SJCRH30 (cell line): ENCODE measurements around the gene PTPN13. TPM values are rescaled to one million over a fixed set of nuclear protein-coding genes. Genes with fewer than 3 reads are reported as not detected.
A peak's percentile ranks its signal among the peaks of the same experiment; 100 is the strongest.

Source experiments
- DNase-seq, 2 experiments: peaks; one replicate each; pipeline ENCODE4 v3.0.0-alpha.2; 2015 to 2020
- H3K27ac ChIP-seq: fragments of 250-450 bp; sonication (Bioruptor Pico); 2 replicates; pipeline ENCODE4 v1.5.1; 2020; ENCODE audit warnings: mild to moderate bottlenecking, moderate library complexity
- H3K27me3 ChIP-seq: fragments of 250-450 bp; sonication (Bioruptor Pico); 2 replicates; pipeline ENCODE4 v1.5.1; 2020; ENCODE audit warnings: mild to moderate bottlenecking, moderate library complexity
- H3K36me3 ChIP-seq: fragments of 250-450 bp; sonication (Bioruptor Pico); 2 replicates; pipeline ENCODE4 v1.5.1; 2020; ENCODE audit warnings: mild to moderate bottlenecking, moderate library complexity
- H3K4me1 ChIP-seq: fragments of 250-450 bp; sonication (Bioruptor Pico); 2 replicates; pipeline ENCODE4 v1.5.1; 2020; ENCODE audit warnings: mild to moderate bottlenecking, moderate library complexity
- H3K4me3 ChIP-seq: fragments of 250-450 bp; sonication (Bioruptor Pico); 2 replicates; pipeline ENCODE4 v1.5.1; 2020; ENCODE audit warnings: mild to moderate bottlenecking, moderate library complexity
- H3K9me3 ChIP-seq: fragments of 250-450 bp; sonication (Bioruptor Pico); replicated peaks from 2 replicates; pipeline ENCODE4 v1.5.1; 2020; ENCODE audit warnings: mild to moderate bottlenecking, moderate library complexity
- total RNA-seq: library from RNA; depleted of rRNA; stranded (reverse); fragments of >200 nt; shearing (Covaris generic); gene quantifications from 2 replicates; pipeline ENCODE4 v1.2.3, GENCODE V29; 2014

The PTPN13 gene
- total RNA-seq, 1 experiment from 2014 or later, result 20.0 TPM

GRCh38 chr4:86821151-86821550 is 227.0 kb downstream of the PTPN13 start:
- H3K4me3 ChIP-seq, result no peak overlapping the region
- no peaks in the 10 kb centered on the region for H3K27me3 ChIP-seq
- H3K27ac ChIP-seq, result no peak overlapping the region
- H3K9me3 ChIP-seq, result no peaks in the 10 kb centered on the region
- H3K4me1 ChIP-seq, result no peaks in the 10 kb centered on the region
- no peaks in the 10 kb centered on the region for H3K36me3 ChIP-seq
- no peak for DNase-seq

GRCh38 chr4:86822136-86822535 is 228.0 kb downstream of the PTPN13 start:
- Histone ChIP-seq H3K27ac (no peak overlapping the region), H3K9me3 (no peaks in the 10 kb centered on the region), H3K4me3 (no peak overlapping the region), H3K36me3 (no peaks in the 10 kb centered on the region), H3K27me3 (no peaks in the 10 kb centered on the region), H3K4me1 (no peaks in the 10 kb centered on the region)
- DNase-seq, result no peak

GRCh38 chr4:86825511-86825910 is 231.4 kb downstream of the PTPN13 start:
- Histone ChIP-seq H3K4me1 (peaks cover 2% of the 10 kb centered on the region), H3K9me3 (no peaks in the 10 kb centered on the region), H3K4me3 (no peak overlapping the region), H3K27ac (no peak overlapping the region), H3K27me3 (no peaks in the 10 kb centered on the region), H3K36me3 (no peaks in the 10 kb centered on the region)
- no peak for DNase-seq

DNA sequence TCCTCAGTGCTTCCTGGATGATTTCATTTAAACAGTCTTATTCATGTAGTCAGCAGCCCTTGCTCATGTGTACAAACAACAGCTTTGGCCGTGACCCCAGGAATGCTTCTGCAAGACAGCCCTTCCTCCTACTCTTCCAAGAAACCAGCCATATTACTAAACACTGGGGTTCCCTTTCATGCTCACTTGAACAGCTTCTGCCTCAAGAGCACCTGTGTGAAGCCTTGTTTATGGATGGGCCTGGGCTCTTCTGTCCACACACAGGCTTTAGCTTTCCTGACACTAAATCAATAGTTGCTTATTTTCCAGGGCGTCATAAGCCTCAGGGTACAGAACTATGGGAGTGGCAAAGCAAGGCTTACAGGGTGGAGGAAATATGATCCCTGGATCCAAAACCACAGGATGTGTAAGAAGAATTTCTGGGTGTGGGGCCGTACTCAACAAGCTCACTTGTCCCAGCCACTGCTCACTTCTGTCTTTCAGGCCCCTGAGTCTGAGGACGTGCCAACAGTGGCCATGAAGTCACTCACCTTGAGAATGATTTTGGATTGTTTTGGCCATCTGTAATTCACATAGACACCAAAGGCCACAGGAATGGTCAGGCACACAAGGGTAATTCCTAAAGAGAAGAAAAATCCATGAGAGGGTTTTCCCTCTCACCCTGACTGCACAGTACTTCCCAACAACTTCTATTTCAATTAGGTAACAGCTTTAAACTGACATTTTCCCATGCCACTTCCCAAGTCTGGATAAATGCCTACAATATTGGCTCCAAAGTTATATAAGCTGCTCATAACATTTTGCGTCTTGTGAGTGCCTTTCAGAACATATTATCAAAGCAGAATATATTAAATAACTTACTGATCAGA is 237.4 kb downstream of the PTPN13 start:
- Histone ChIP-seq H3K27ac (no peak overlapping the region), H3K27me3 (no peaks in the 10 kb centered on the region), H3K9me3 (no peaks in the 10 kb centered on the region), H3K4me3 (no peak overlapping the region), H3K4me1 (peaks cover 18% of the 10 kb centered on the region), H3K36me3 (no peaks in the 10 kb centered on the region)
- DNase-seq, result peak; percentile 73 to 89

- H3K27ac ChIP-seq, result no peak overlapping the region
- peaks cover 18% of the 10 kb centered on the region for H3K4me1 ChIP-seq
- no peaks in the 10 kb centered on the region for H3K9me3 ChIP-seq
- no peaks in the 10 kb centered on the region for H3K27me3 ChIP-seq
- H3K4me3 ChIP-seq, result no peak overlapping the region
- H3K36me3 ChIP-seq, result no peaks in the 10 kb centered on the region
- DNase-seq, result no peak
These were observed 239.5 kb downstream of the PTPN13 start for GRCh38 chr4:86833615-86834014.

- Histone ChIP-seq H3K4me3 (no peak overlapping the region), H3K27me3 (no peaks in the 10 kb centered on the region), H3K27ac (no peak overlapping the region), H3K4me1 (peaks cover 18% of the 10 kb centered on the region), H3K9me3 (no peaks in the 10 kb centered on the region), H3K36me3 (no peaks in the 10 kb centered on the region)
- DNase-seq, result peak in 1 of 2 experiments; percentile 24
These were observed 240.8 kb downstream of the PTPN13 start for GRCh38 chr4:86834901-86835300.

- H3K4me3 ChIP-seq, result no peak overlapping the region
- no peaks in the 10 kb centered on the region for H3K27me3 ChIP-seq
- H3K27ac ChIP-seq, result no peak overlapping the region
- peaks cover 14% of the 10 kb centered on the region for H3K4me1 ChIP-seq
- DNase-seq, result no peak
- H3K9me3 ChIP-seq, result no peaks in the 10 kb centered on the region
- H3K36me3 ChIP-seq, result no peaks in the 10 kb centered on the region
These were observed 241.6 kb downstream of the PTPN13 start for GRCh38 chr4:86835677-86836076.

GRCh38 chr4:86837691-86838503 is 243.8 kb downstream of the PTPN13 start:
- Histone ChIP-seq H3K27me3 (no peaks in the 10 kb centered on the region), H3K4me3 (no peak overlapping the region), H3K36me3 (no peaks in the 10 kb centered on the region), H3K4me1 (no peaks in the 10 kb centered on the region), H3K27ac (no peak overlapping the region), H3K9me3 (no peaks in the 10 kb centered on the region)
- DNase-seq, result no peak

DNA sequence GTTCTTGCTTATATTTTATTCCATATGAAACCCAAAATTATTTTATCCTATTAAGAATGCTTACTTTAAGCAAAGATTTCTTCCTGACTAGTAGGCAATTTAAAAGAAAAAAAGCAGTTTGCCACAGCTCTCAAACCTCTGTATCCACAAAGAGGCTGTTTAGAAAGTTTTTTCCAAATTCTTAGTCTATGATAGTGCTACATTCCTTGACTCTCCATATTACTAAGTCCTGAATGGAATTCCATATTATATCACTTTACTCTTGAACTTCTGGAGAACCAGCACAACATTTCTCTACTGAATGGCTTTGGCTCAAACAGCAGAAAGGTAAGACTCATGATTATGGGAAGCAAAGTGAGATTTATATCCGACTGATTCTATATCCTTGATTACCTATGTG is 246.7 kb downstream of the PTPN13 start:
- no peak for DNase-seq
- no peak overlapping the region for H3K4me3 ChIP-seq
- no peaks in the 10 kb centered on the region for H3K9me3 ChIP-seq
- no peaks in the 10 kb centered on the region for H3K27me3 ChIP-seq
- no peaks in the 10 kb centered on the region for H3K4me1 ChIP-seq
- H3K27ac ChIP-seq, result no peak overlapping the region
- no peaks in the 10 kb centered on the region for H3K36me3 ChIP-seq

GRCh38 chr4:86841309-86841708 is 247.2 kb downstream of the PTPN13 start:
- H3K9me3 ChIP-seq, result no peaks in the 10 kb centered on the region
- DNase-seq, result no peak
- H3K27ac ChIP-seq, result no peak overlapping the region
- no peak overlapping the region for H3K4me3 ChIP-seq
- no peaks in the 10 kb centered on the region for H3K36me3 ChIP-seq
- H3K4me1 ChIP-seq, result no peaks in the 10 kb centered on the region
- no peaks in the 10 kb centered on the region for H3K27me3 ChIP-seq

DNA sequence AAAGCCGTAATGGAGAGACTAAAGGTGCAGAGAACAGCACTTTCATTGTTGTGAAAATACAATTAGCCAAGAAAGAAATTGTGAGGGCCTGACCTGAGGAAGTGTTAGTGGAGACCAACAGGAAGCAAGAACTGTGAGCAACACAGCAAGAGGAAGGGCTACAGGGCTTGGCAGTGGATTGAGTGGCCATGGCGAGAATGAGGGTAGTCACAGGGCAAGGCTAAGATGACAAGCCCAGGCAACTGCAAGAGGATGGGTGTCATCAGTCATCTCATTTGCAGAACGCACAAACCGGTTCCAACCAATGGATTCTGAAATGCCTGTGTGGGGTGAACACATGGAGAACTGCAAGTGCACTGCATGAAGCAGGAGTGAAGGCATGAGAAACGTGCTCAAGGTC is 251.5 kb downstream of the PTPN13 start:
- no peaks in the 10 kb centered on the region for H3K9me3 ChIP-seq
- H3K27me3 ChIP-seq, result no peaks in the 10 kb centered on the region
- no peaks in the 10 kb centered on the region for H3K4me1 ChIP-seq
- no peak for DNase-seq
- H3K36me3 ChIP-seq, result no peaks in the 10 kb centered on the region
- H3K27ac ChIP-seq, result no peak overlapping the region
- no peak overlapping the region for H3K4me3 ChIP-seq

DNA sequence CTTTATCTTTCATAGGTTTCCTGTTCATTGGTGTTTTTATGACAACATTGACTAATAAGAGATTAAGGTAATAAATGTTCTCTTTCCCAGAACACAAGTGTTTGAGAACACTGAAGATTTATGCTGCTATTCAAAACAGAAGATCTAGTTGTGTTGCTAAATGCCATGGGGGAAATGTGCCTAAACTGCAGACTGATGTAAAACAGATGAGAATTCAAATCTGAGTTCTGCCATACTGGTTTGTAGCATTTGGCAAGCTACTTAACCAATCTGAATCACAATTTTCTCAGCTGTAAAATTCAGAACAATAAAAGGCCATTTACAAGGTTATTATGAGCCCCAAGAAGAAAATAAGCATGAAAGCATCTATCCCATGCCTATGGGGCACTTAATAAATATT is 252.8 kb downstream of the PTPN13 start:
- Histone ChIP-seq H3K27me3 (no peaks in the 10 kb centered on the region), H3K4me3 (no peak overlapping the region), H3K36me3 (no peaks in the 10 kb centered on the region), H3K4me1 (no peaks in the 10 kb centered on the region), H3K9me3 (no peaks in the 10 kb centered on the region), H3K27ac (no peak overlapping the region)
- no peak for DNase-seq

- Histone ChIP-seq H3K9me3 (no peaks in the 10 kb centered on the region), H3K36me3 (no peaks in the 10 kb centered on the region), H3K27ac (no peak overlapping the region), H3K27me3 (no peaks in the 10 kb centered on the region), H3K4me3 (no peak overlapping the region), H3K4me1 (no peaks in the 10 kb centered on the region)
- DNase-seq, result no peak
These were observed 253.5 kb downstream of the PTPN13 start for GRCh38 chr4:86847571-86847970.

DNA sequence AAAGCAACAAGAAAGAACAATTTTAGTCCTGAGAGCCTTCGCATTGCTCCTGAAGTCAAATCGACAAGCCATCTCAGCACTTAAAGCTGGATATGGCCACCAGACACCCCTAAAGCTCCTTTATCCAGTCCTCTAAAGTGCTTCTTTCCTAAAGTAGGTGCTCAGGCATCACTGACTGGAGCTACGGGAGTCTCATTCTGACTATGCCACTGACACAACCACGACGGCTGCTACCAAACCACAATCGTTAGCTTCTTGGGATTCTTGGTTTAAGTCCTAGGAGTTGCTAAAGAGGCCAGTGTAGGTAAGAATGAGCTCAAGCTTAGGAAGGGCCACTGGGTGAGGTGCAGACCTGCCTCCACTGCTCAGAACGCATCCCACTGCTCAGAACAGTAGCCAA is 254.0 kb downstream of the PTPN13 start:
- Histone ChIP-seq H3K36me3 (no peaks in the 10 kb centered on the region), H3K27ac (no peak overlapping the region), H3K9me3 (no peaks in the 10 kb centered on the region), H3K4me3 (no peak overlapping the region), H3K27me3 (no peaks in the 10 kb centered on the region), H3K4me1 (no peaks in the 10 kb centered on the region)
- no peak for DNase-seq
